H9 (cell line): ENCODE data around the gene PAX8. TPM values are rescaled to one million over a fixed set of nuclear protein-coding genes. Genes with fewer than 3 reads are reported as not detected.

Experiments used
- DNase-seq: peaks from one replicate; pipeline ENCODE4 v3.0.0-alpha.2; 2017
- H2AFZ ChIP-seq: one replicate; pipeline ENCODE4 v1.6.1; 2013; ENCODE audit warnings: mild to moderate bottlenecking, low read length, control low read depth, moderate library complexity
- H2AK5ac ChIP-seq: 2 replicates; pipeline ENCODE4 v1.6.1; 2013; ENCODE audit warnings: low read length, control low read depth, mixed read lengths; ENCODE audit not compliant: insufficient read length
- H2BK120ac ChIP-seq: one replicate; pipeline ENCODE4 v1.6.1; 2013; ENCODE audit warnings: low read depth, mild to moderate bottlenecking, low read length, control low read depth, inconsistent platforms; ENCODE audit not compliant: poor library complexity, severe bottlenecking
- H2BK12ac ChIP-seq: 2 replicates; pipeline ENCODE4 v1.6.1; 2013; ENCODE audit warnings: low read length, control low read depth, mixed read lengths, low read depth; ENCODE audit not compliant: insufficient read length
- H2BK15ac ChIP-seq: 2 replicates; pipeline ENCODE4 v1.6.1; 2013; ENCODE audit warnings: low read depth, low read length, control low read depth
- H2BK20ac ChIP-seq: one replicate; pipeline ENCODE4 v1.6.1; 2013; ENCODE audit warnings: low read depth, mild to moderate bottlenecking, low read length, control low read depth, inconsistent platforms; ENCODE audit not compliant: poor library complexity, severe bottlenecking
- H2BK5ac ChIP-seq: 2 replicates; pipeline ENCODE4 v1.6.1; 2013; ENCODE audit warnings: low read length, control low read depth, mixed read lengths; ENCODE audit not compliant: insufficient read length
- H3K14ac ChIP-seq: 2 replicates; pipeline ENCODE4 v1.6.1; 2013; ENCODE audit warnings: low read length, control low read depth; ENCODE audit not compliant: insufficient read depth
- H3K18ac ChIP-seq: 2 replicates; pipeline ENCODE4 v1.6.1; 2013; ENCODE audit warnings: low read depth, mild to moderate bottlenecking, mixed read lengths, low read length, control low read depth; ENCODE audit not compliant: insufficient read length
- H3K23ac ChIP-seq: 2 replicates; pipeline ENCODE4 v1.6.1; 2013; ENCODE audit warnings: low read length, control low read depth, mixed read lengths, low read depth; ENCODE audit not compliant: insufficient read length
- H3K23me2 ChIP-seq: 2 replicates; pipeline ENCODE4 v1.6.1; 2013; ENCODE audit warnings: low read depth, mild to moderate bottlenecking, mixed read lengths, low read length, control low read depth; ENCODE audit not compliant: insufficient read length, poor library complexity, severe bottlenecking
- H3K27ac ChIP-seq: 2 replicates; pipeline ENCODE4 v1.5.1; 2013; ENCODE audit warnings: low read length, control low read depth, mixed read lengths, low read depth; ENCODE audit not compliant: insufficient read length
- H3K27me3 ChIP-seq: 2 replicates; pipeline ENCODE4 v1.6.1; 2013; ENCODE audit warnings: low read length, control low read depth, inconsistent platforms; ENCODE audit not compliant: insufficient read depth
- H3K4ac ChIP-seq: 2 replicates; pipeline ENCODE4 v1.6.1; 2013; ENCODE audit warnings: low read depth, mild to moderate bottlenecking, control low read depth, inconsistent platforms, low read length, moderate library complexity
- H3K4me1 ChIP-seq: 2 replicates; pipeline ENCODE4 v1.6.1; 2013; ENCODE audit warnings: low read length, control low read depth, inconsistent platforms; ENCODE audit not compliant: insufficient read depth
- H3K4me2 ChIP-seq: 2 replicates; pipeline ENCODE4 v1.6.1; 2013; ENCODE audit warnings: low read length, control low read depth, mixed read lengths; ENCODE audit not compliant: insufficient read length, insufficient read depth
- H3K56ac ChIP-seq: 2 replicates; pipeline ENCODE4 v1.6.1; 2013; ENCODE audit warnings: low read depth, mild to moderate bottlenecking, mixed read lengths, low read length, control low read depth; ENCODE audit not compliant: insufficient read length
- H3K79me1 ChIP-seq: 2 replicates; pipeline ENCODE4 v1.6.1; 2013; ENCODE audit warnings: low read depth, mild to moderate bottlenecking, moderate library complexity, low read length, control low read depth, inconsistent platforms; ENCODE audit not compliant: insufficient read depth, poor library complexity, severe bottlenecking
- H3K79me2 ChIP-seq: 2 replicates; pipeline ENCODE4 v1.6.1; 2013; ENCODE audit warnings: low read length, control low read depth, inconsistent platforms; ENCODE audit not compliant: insufficient read depth
- H3K9ac ChIP-seq: 2 replicates; pipeline ENCODE4 v1.6.1; 2013; ENCODE audit warnings: low read length, control low read depth, mixed read lengths; ENCODE audit not compliant: insufficient read length; ENCODE audit errors: extremely low read depth
- H3K9me3 ChIP-seq: one replicate; pipeline ENCODE4 v1.6.1; 2013; ENCODE audit warnings: low read depth, low read length, inconsistent platforms; ENCODE audit not compliant: control insufficient read depth
- H3T11ph ChIP-seq: one replicate; pipeline ENCODE4 v1.6.1; 2013; ENCODE audit warnings: mild to moderate bottlenecking, low read length, control low read depth, inconsistent platforms
- H4K20me1 ChIP-seq: one replicate; pipeline ENCODE4 v1.6.1; 2013; ENCODE audit not compliant: control insufficient read depth, insufficient read length, insufficient read depth
- H4K5ac ChIP-seq: 2 replicates; pipeline ENCODE4 v1.6.1; 2013; ENCODE audit warnings: low read depth, mild to moderate bottlenecking, mixed read lengths, low read length, control low read depth; ENCODE audit not compliant: insufficient read length
- H4K8ac ChIP-seq: replicated peaks from 2 replicates; pipeline ENCODE4 v1.6.1; 2013; ENCODE audit warnings: low read length, control low read depth, mixed read lengths, low read depth; ENCODE audit not compliant: insufficient read length
- H4K91ac ChIP-seq: 2 replicates; pipeline ENCODE4 v1.6.1; 2013; ENCODE audit warnings: low read depth, mild to moderate bottlenecking, moderate library complexity, mixed read lengths, low read length, control low read depth; ENCODE audit not compliant: insufficient read length
- H3K27ac Mint-ChIP-seq, 3 experiments: 2 replicates in 2 of 3; 3 replicates in 1 of 3; pipeline ENCODE4 v1.8.0; 2020 to 2021; ENCODE audit warnings: mixed read lengths in 3 of 3, mild to moderate bottlenecking in 1 of 3, moderate library complexity in 1 of 3
- H3K27me3 Mint-ChIP-seq: 2 replicates; pipeline ENCODE4 v1.8.0; 2021; ENCODE audit warnings: low read depth, mild to moderate bottlenecking, moderate library complexity, mixed read lengths
- H3K36me3 Mint-ChIP-seq, 3 experiments: 2 replicates in 2 of 3; 3 replicates in 1 of 3; pipeline ENCODE4 v1.8.0; 2020 to 2021; ENCODE audit warnings: low read depth in 3 of 3, mixed read lengths in 3 of 3; ENCODE audit not compliant: insufficient read depth in 1 of 3
- H3K4me1 Mint-ChIP-seq, 2 experiments: 2 replicates each; pipeline ENCODE4 v1.8.0; 2020; ENCODE audit warnings: mixed read lengths in 2 of 2
- H3K4me3 Mint-ChIP-seq, 2 experiments: 2 replicates in 1 of 2; 3 replicates in 1 of 2; pipeline ENCODE4 v1.8.0; 2020 to 2021; ENCODE audit warnings: mild to moderate bottlenecking in 2 of 2, mixed read lengths in 2 of 2, moderate library complexity in 1 of 2
- H3K9me3 Mint-ChIP-seq, 2 experiments: 2 replicates in 1 of 2; 3 replicates in 1 of 2; pipeline ENCODE4 v1.8.0; 2020; ENCODE audit warnings: mild to moderate bottlenecking in 2 of 2, mixed read lengths in 2 of 2, moderate library complexity in 1 of 2
- CTCF ChIP-seq: fragments of 200-600 bp; sonication (generic); conservative IDR thresholded peaks from 3 replicates; pipeline ENCODE4 v1.8.0; 2021; ENCODE audit warnings: antibody characterized with exemption, mild to moderate bottlenecking
- WGBS: extraction: QIAGEN DNeasy Blood & Tissue Kit; methylation state at CpG from one replicate; pipeline ENCODE4 v1.1.7; 2013; ENCODE audit warnings: missing lambda C conversion rate, low lambda C conversion rate, mixed read lengths; ENCODE audit not compliant: insufficient read length; ENCODE audit errors: extremely low coverage; 5-methylcytosine and 5-hydroxymethylcytosine counted together
- total RNA-seq: library from RNA; stranded (reverse); gene quantifications from 2 replicates; pipeline ENCODE4 v1.2.1, GENCODE V29; 2021

The PAX8 gene
- total RNA-seq, 1 experiment from 2014 or later: not detected

GRCh38 chr2:113192459-113193100, 86.1 kb downstream of the PAX8 start:
- H3K14ac ChIP-seq: no peak overlapping the region
- no peak overlapping the region for H2AFZ ChIP-seq
- no peaks in the 10 kb centered on the region for H3K79me2 ChIP-seq
- no peaks in the 10 kb centered on the region for H3K27me3 ChIP-seq
- H4K5ac ChIP-seq: no peak overlapping the region
- no peak overlapping the region for H4K8ac ChIP-seq
- H3K23ac ChIP-seq: no peak overlapping the region
- no peak overlapping the region for H2AK5ac ChIP-seq
- Mint-ChIP-seq H3K27me3 (peaks cover 29% of the 10 kb centered on the region), H3K9me3 (no peaks in the 10 kb centered on the region; a peak in 1 of 5 replicates), H3K27ac (peak overlapping the region in 1 of 3 experiments; percentile 44; a peak in 1 of 7 replicates), H3K4me1 (peaks cover 5 to 10% of the 10 kb centered on the region in 2 experiments), H3K36me3 (no peaks in the 10 kb centered on the region; a peak in 1 of 7 replicates), H3K4me3 (no peak overlapping the region)
- H3K27ac ChIP-seq: no peak overlapping the region
- H3K9ac ChIP-seq: no peak overlapping the region
- no peak overlapping the region for H3K4me2 ChIP-seq
- no peak overlapping the region for H3K4ac ChIP-seq
- H2BK120ac ChIP-seq: no peak overlapping the region
- H2BK20ac ChIP-seq: no peak overlapping the region
- no peak overlapping the region for H3K18ac ChIP-seq
- no peaks in the 10 kb centered on the region for H3K79me1 ChIP-seq
- H3K23me2 ChIP-seq: no peaks in the 10 kb centered on the region
- no peak overlapping the region for H3T11ph ChIP-seq
- DNase-seq: peak; percentile 71
- TF ChIP-seq CTCF: peak; percentile 66
- H3K4me1 ChIP-seq: no peaks in the 10 kb centered on the region; the same call in 1 of the 2 replicates
- H4K91ac ChIP-seq: no peak overlapping the region
- no CpG with 5 or more reads among the region's 7 CpGs for WGBS
- H2BK15ac ChIP-seq: no peak overlapping the region
- no peak overlapping the region for H3K56ac ChIP-seq
- H2BK5ac ChIP-seq: no peak overlapping the region
- no peak overlapping the region for H2BK12ac ChIP-seq
- no peaks in the 10 kb centered on the region for H4K20me1 ChIP-seq
- H3K9me3 ChIP-seq: no peaks in the 10 kb centered on the region
